ENCODE data around the gene DNAAF5. TPM values are rescaled to one million over a fixed set of nuclear protein-coding genes. Genes with fewer than 3 reads are reported as not detected.

The DNAAF5 gene
- total and polyA plus RNA-seq, 2 of the 4 experiments (the other 2 are of a cell fraction) = 12.4 to 32.6 TPM

- Histone ChIP-seq H3K56ac (ENCODE audit: extremely low read depth, insufficient read depth, low read length) (no peak overlapping the region), H2BK20ac (ENCODE audit: low read depth, low read length) (no peak overlapping the region), H2AK9ac (replicated peaks; ENCODE audit: low read depth, low read length, poor library complexity) (peak overlapping the region; percentile 72), H3K4ac (ENCODE audit: low read depth, low read length) (no peak overlapping the region), H3K9ac (ENCODE audit: low read depth, low read length) (no peak overlapping the region), H4K5ac (ENCODE audit: low read depth, low read length) (no peak overlapping the region), H2BK120ac (ENCODE audit: low read depth, low read length) (no peak overlapping the region), H3K79me1 (ENCODE audit: low read depth in 1 of 2, low read length in 2 of 2) (no peaks in the 10 kb centered on the region), H2AK5ac (ENCODE audit: low read depth, low read length) (no peak overlapping the region), H3K4me2 (ENCODE audit: low read depth, low read length) (no peak overlapping the region), H3K14ac (replicated peaks; ENCODE audit: low read depth, low read length) (no peak overlapping the region), H3K27ac (ENCODE audit: insufficient read depth, low read length) (no peak overlapping the region), H2BK5ac (ENCODE audit: low read depth, low read length, poor library complexity, severe bottlenecking) (no peak overlapping the region), H3K36me3 (ENCODE audit: control insufficient read depth, insufficient read depth, low read length) (peaks cover 23% of the 10 kb centered on the region), H3K4me3 (ENCODE audit: insufficient read depth, low read depth, low read length) (no peak overlapping the region), H3K9me1 (ENCODE audit: insufficient read depth, low read length) (no peaks in the 10 kb centered on the region), H4K20me1 (ENCODE audit: insufficient read depth, low read length) (no peaks in the 10 kb centered on the region), H4K91ac (ENCODE audit: insufficient read depth, low read depth, low read length) (no peak overlapping the region), H3K4me1 (ENCODE audit: control insufficient read depth, insufficient read depth, low read length) (no peaks in the 10 kb centered on the region), H2AFZ (replicated peaks; ENCODE audit: low read length, poor library complexity) (peak overlapping the region; percentile 7), H3K23ac (ENCODE audit: low read depth, low read length) (no peak overlapping the region), H4K8ac (ENCODE audit: low read depth in 2 of 2, low read length in 2 of 2) (no peak overlapping the region), H3K27me3 (ENCODE audit: control insufficient read depth, insufficient read depth, low read length) (no peaks in the 10 kb centered on the region), H3K18ac (ENCODE audit: low read depth, low read length) (no peak overlapping the region), H2BK15ac (ENCODE audit: low read depth, low read length) (no peak overlapping the region), H3K9me3 (ENCODE audit: control insufficient read depth, insufficient read depth, low read length) (no peaks in the 10 kb centered on the region)
- WGBS, 2 experiments (ENCODE audit: extremely low coverage in 2 of 2, insufficient read length in 1 of 2) = 92% methylated on average over 13 of the region's 27 CpGs; no CpG with 5 or more reads in 1 of the 2 experiments
- DNase-seq = no peak
- dilution Hi-C loops (cut with HindIII; ENCODE audit: low sequenced_read_pairs, unreplicated experiment) (no loop called here), intact Hi-C loops (cut with micrococcal nuclease) (loop anchor here (5.0 kb wide), 1 partner anchor 165 kb away; the partner anchor contains the start of gene ADAP1), in situ Hi-C loops (cut with MboI; ENCODE audit: low sequenced_read_pairs) (loop anchor here (5.0 kb wide), 1 partner anchor 85 kb away; no protein-coding TSS in a partner anchor)
- BruUV-seq (replicated peaks) = no TSS peak
- TF ChIP-seq CTCF (conservative IDR thresholded peaks at IDR 0.05; ENCODE audit: low read depth, low read length) = no peak
- CTCF ChIA-PET = interaction anchor here (0.9 kb wide), 1 partner anchor 86 kb away, joined by 3 read pairs; no protein-coding TSS in a partner anchor
- POLR2A ChIA-PET (ENCODE audit: unreplicated experiment) = no interaction called here
- no peak for ATAC-seq (ENCODE audit: low read depth)
Measured at GRCh38 chr7:787332-788240, 61.1 kb downstream of the DNAAF5 start.
